ACC112 (cell line): ENCODE data around the gene IGBP1.

Experiments used
- H2AFZ ChIP-seq: fragments of 200-600 bp; sonication (generic); one replicate; pipeline ENCODE4 v1.6.0; 2017; ENCODE audit warnings: antibody characterized with exemption, low read length; ENCODE audit not compliant: unreplicated experiment
- H3K27ac ChIP-seq: fragments of 200-600 bp; sonication (generic); 2 replicates; pipeline ENCODE4 v1.5.1; 2014; ENCODE audit warnings: low read depth, mild to moderate bottlenecking, antibody characterized with exemption, low read length, moderate library complexity
- H3K27me3 ChIP-seq: fragments of 200-600 bp; sonication (generic); 2 replicates; pipeline ENCODE4 v1.6.1; 2014; ENCODE audit warnings: mild to moderate bottlenecking, antibody characterized with exemption, low read length, moderate library complexity, mixed read lengths; ENCODE audit not compliant: insufficient read depth
- H3K36me3 ChIP-seq: fragments of 200-600 bp; sonication (generic); 2 replicates; pipeline ENCODE4 v1.6.1; 2016; ENCODE audit warnings: mild to moderate bottlenecking, antibody characterized with exemption, low read length, moderate library complexity, mixed read lengths; ENCODE audit not compliant: insufficient read depth
- H3K4me1 ChIP-seq: fragments of 200-600 bp; sonication (generic); one replicate; pipeline ENCODE4 v1.6.1; 2016; ENCODE audit warnings: low read length, mixed read lengths; ENCODE audit not compliant: insufficient read depth, unreplicated experiment, control insufficient read depth
- H3K4me3 ChIP-seq: fragments of 200-600 bp; sonication (generic); 2 replicates; pipeline ENCODE4 v1.5.1; 2014; ENCODE audit warnings: mild to moderate bottlenecking, low read depth, low read length
- H3K79me2 ChIP-seq: fragments of 200-600 bp; sonication (generic); one replicate; pipeline ENCODE4 v1.6.0; 2016; ENCODE audit warnings: low read length; ENCODE audit not compliant: control insufficient read depth, unreplicated experiment, insufficient read depth

IGBP1 gene

DNA sequence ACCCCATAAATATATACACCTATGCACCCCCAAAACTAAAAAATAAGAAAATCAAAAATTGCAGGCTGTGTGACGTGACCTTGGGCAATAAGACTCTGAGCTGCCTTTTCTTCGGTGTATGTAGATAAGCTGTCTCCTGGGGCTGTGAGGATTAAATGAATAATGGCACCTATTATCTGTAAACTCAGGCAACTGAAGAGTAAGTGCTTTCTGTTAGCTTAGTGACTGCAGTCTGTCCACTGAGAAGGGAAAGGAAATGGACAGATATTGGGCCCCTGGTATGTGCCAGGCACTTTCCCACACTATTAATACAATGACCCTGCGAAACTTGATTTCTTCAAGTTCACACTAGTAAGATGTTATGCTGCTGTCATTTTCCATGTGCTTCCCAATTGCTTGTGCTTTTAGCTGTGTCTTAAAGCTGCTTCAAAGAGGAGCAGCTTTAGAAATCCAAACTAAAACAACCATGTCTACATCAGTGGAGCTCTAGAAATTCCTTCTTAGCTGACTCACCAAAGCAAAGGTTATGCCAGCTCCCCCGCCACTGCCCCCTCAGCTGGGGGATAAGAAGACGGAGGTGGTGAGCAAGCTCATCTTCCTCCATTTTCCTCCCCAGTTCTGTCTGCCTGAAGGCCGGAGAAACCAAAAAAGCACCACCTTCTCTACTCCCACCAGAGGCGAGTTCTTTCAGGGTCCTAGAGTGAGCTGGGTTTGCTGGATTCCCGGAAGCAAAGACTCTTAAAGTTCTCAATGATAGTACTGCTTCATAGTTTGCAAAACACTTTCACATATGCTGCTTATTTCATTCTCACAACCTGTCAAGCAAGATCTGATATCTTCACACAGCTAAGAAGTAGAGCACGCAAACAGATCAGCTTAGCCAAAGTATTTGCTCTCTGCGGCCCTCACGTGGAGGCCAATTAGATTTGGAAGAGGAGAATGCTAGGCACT, 35.3 kb downstream of the IGBP1 start:
- Histone ChIP-seq H3K79me2 (no peaks in the 10 kb centered on the region), H3K36me3 (no peaks in the 10 kb centered on the region), H3K4me3 (peak overlapping the region; percentile 37), H2AFZ (peak overlapping the region; percentile 33), H3K27me3 (no peaks in the 10 kb centered on the region), H3K27ac (peak overlapping the region; percentile 85), H3K4me1 (peaks cover 42% of the 10 kb centered on the region)

DNA sequence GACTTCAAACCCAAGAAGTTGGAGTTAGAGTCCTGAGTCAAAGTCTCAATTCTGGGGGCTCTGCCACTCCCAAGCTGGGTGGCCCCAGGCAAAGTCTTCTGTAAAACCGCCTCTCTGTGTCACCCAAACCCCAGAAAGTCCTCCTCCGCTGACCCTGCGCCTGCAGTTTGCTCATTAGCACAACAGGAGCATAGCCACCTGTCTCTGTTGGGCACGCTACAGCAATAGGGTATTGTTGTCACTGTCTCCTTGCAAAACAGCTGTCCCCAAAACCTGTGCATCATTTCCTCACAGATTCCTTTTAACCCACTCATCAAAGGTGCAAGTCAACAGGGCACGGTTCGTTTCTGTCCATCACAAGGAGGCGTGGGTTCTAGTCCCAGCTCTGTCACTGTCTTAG, 36.0 kb downstream of the IGBP1 start:
- H3K27me3 ChIP-seq: no peaks in the 10 kb centered on the region
- H2AFZ ChIP-seq: no peak overlapping the region
- H3K4me1 ChIP-seq: peaks cover 47% of the 10 kb centered on the region
- H3K27ac ChIP-seq: peak overlapping the region; percentile 85; the same call in 1 of the 2 replicates
- no peaks in the 10 kb centered on the region for H3K36me3 ChIP-seq
- no peak overlapping the region for H3K4me3 ChIP-seq
- H3K79me2 ChIP-seq: no peaks in the 10 kb centered on the region

DNA sequence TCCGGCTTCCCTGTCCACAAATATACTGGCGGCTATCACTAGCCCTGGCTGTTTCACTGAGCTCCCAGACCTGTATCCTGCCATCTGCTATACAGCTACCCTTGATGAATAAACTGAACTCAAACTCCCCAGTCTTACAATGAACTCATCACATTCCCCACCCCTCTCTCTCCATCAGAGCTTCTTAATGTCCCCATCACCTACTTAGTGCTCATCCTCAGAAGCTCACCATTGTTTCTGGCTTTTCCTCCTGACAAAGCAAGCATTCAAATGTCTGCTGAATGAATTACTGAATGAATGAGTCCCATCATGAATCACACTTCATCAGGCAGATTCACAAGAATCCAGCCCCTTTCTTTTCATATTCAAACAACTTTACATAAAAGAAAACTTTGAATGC, 38.4 kb downstream of the IGBP1 start:
- Histone ChIP-seq H3K27me3 (no peaks in the 10 kb centered on the region), H3K4me3 (no peak overlapping the region), H3K36me3 (no peaks in the 10 kb centered on the region), H3K4me1 (peaks cover 63% of the 10 kb centered on the region), H3K79me2 (no peaks in the 10 kb centered on the region), H2AFZ (no peak overlapping the region), H3K27ac (peak overlapping the region; percentile 62)

DNA sequence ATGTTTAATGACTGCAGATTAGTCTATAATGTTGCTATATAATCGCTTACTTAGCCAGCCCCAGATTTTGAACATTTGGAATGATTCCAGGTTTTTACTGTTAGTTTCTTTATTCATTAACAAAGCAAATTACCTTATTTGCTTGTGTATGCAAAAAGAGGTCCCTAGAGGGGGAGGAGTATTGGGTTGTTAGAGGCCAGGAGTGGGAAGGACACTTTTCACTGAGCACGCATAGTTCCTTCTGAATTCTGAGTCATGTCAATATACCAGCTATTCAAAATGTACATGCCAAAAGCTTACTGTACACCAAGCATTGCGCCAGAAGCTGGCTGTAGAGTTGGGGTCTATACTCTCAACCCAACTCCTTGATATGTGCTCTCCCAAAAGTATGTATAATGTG, 39.0 kb downstream of the IGBP1 start:
- H3K4me1 ChIP-seq: peaks cover 64% of the 10 kb centered on the region
- H3K79me2 ChIP-seq: no peaks in the 10 kb centered on the region
- H3K36me3 ChIP-seq: no peaks in the 10 kb centered on the region
- H3K4me3 ChIP-seq: no peak overlapping the region
- peak overlapping the region; percentile 62 for H3K27ac ChIP-seq
- H2AFZ ChIP-seq: no peak overlapping the region
- no peaks in the 10 kb centered on the region for H3K27me3 ChIP-seq

DNA sequence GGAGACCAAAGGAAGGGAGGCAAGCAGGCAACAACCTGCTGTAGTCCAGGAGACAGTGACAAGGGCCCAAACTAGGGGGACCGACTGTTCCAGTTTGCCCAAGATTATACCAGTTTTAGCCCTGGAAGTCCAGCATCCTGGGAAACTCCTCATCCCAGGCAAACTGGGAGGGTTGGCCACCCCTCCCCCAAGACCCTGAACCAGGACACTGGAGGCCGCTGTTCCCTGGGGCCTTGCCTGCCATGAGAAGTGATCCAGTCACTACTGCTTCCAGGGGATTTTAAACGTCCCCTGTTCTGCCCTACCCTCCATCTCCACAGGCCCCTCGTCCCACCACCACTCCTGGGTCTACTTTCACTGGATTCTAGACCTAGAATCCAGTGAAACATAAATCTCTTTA, 39.7 kb downstream of the IGBP1 start:
- Histone ChIP-seq H3K36me3 (no peaks in the 10 kb centered on the region), H2AFZ (no peak overlapping the region), H3K79me2 (no peaks in the 10 kb centered on the region), H3K4me3 (no peak overlapping the region), H3K27ac (peak overlapping the region; percentile 62), H3K4me1 (peaks cover 60% of the 10 kb centered on the region), H3K27me3 (no peaks in the 10 kb centered on the region)

DNA sequence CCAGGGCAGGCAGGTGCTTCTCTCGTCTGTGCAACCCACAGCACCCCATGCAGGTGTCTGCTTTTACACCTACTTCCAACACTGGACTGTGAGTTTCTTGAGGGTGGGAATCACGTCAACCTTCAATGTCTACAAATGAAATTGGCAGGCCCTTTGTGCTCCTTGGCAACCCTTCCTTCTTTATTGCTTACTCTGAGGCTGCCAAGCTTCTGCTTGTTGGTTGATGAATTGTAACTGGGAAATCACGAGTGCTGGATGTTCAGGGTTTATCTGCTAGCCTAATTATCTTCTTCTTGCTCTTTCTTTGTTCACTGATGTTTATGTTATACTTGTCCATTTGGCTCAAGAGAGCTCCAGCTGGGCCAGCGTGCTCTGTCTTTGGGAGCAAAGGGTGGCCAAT, 41.5 kb downstream of the IGBP1 start:
- Histone ChIP-seq H3K79me2 (no peaks in the 10 kb centered on the region), H3K27ac (peak overlapping the region; percentile 96), H3K27me3 (no peaks in the 10 kb centered on the region), H2AFZ (no peak overlapping the region), H3K4me3 (no peak overlapping the region), H3K4me1 (peaks cover 47% of the 10 kb centered on the region), H3K36me3 (no peaks in the 10 kb centered on the region)

DNA sequence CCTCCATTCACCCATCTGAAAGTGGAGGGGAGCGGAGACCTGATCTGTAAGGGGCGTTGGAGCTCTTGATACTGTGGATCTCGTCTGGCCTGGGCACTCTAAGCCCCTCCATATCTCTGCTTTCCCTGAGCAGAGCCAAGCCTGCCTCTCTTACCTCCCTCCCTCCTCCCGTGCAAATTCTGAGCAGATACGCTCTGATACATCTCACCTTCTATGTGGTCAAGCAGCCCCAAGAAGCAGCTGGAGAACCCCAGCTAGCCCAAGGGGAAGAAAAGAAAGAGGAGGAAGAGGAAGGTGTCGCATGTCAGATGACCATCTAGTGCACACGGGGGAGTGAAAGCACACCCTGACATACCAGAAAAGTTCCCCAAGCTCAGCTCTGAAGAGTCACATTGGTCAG, 42.1 kb downstream of the IGBP1 start:
- H3K36me3 ChIP-seq: no peaks in the 10 kb centered on the region
- no peak overlapping the region for H3K4me3 ChIP-seq
- no peaks in the 10 kb centered on the region for H3K27me3 ChIP-seq
- H2AFZ ChIP-seq: no peak overlapping the region
- no peaks in the 10 kb centered on the region for H3K79me2 ChIP-seq
- H3K27ac ChIP-seq: peak overlapping the region; percentile 96
- peaks cover 47% of the 10 kb centered on the region for H3K4me1 ChIP-seq

DNA sequence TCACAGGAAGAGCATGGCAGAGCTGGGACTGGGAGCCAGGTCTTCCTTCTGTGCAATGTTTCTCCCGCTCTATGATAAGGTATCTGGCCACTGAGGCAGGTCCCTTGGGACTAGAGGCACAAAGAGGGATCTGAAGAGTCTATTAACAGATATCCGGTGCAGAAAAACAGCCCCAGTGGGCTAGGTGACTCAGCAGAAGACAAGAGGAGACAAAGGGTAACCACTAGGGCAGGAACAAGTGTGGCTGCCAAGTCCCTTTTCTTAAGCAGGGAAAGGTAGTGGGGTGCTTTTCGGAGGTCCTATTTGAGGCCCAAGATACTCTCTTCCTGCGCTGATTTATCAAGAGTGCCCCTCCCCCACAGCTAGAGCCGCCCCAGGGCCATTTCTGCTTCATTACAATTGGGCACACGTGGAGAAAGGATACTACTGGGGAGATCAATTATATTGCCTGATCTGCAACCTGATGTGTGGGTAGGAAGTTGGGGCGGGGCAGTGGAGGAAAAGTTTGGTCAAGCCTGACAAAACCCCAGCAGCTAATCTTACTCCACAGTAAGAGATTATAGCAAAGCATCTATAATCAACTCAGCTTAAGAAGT, 43.8 kb downstream of the IGBP1 start, which contains the start of gene DGAT2L6:
Gene DGAT2L6 (plus strand): TSS at position 546 of the 596 bp plus-strand sequence. CDS start 100 bp downstream, outside the sequence.
- Histone ChIP-seq H3K79me2 (no peaks in the 10 kb centered on the region), H3K4me1 (peaks cover 38% of the 10 kb centered on the region), H3K27ac (peak within 1 kb of the TSS; percentile 39; the same call in 1 of the 2 replicates), H2AFZ (no peak within 1 kb of the TSS), H3K4me3 (no peak within 1 kb of the TSS), H3K27me3 (no peaks in the 10 kb centered on the region), H3K36me3 (no peaks in the 10 kb centered on the region)

DNA sequence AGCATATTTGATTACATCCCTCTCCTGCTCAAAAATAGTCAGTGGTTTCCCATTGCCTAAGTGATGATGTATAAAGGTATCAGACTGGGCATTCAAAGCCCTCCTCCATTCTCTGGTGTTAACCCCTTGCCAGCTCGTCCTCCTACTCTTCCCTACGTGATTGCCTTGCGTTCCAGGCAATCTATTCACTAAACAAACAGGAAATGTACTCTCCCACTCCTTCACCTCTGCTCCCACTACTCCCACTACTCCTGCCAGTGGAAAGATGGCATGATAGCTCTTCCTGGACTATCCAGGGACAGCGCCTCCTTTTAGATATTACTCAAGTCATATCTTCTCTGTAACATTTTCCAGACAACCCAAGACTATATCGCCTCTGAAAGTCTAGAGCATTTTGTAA, 49.8 kb downstream of the IGBP1 start:
- Histone ChIP-seq H2AFZ (no peak overlapping the region), H3K79me2 (no peaks in the 10 kb centered on the region), H3K4me3 (no peak overlapping the region), H3K4me1 (no peaks in the 10 kb centered on the region), H3K27me3 (no peaks in the 10 kb centered on the region), H3K27ac (no peak overlapping the region), H3K36me3 (no peaks in the 10 kb centered on the region)

DNA sequence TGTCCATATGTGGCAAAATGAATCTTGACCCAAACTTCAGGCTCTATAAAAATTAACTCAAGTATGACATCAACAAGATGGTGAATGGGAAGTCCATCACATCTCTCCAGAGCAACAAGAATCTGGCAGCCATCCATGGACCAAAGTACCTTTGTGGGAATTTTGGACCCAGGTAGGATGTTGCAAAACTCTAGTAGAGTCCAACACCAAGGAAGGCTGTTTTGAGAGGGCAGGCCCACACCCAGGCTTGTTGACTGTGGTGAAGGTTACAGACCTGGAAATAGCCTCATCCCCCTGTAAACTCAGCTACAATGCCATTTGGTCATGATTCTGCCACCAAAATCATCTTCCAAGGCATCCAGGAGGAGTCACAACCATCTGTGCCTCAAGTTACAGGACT, 57.0 kb downstream of the IGBP1 start:
- no peak overlapping the region for H2AFZ ChIP-seq

More for the DNA sequence above, 57.0 kb downstream of the IGBP1 start:
- H3K36me3 ChIP-seq: no peaks in the 10 kb centered on the region
- no peaks in the 10 kb centered on the region for H3K79me2 ChIP-seq
- no peaks in the 10 kb centered on the region for H3K4me1 ChIP-seq
- no peak overlapping the region for H3K4me3 ChIP-seq
- H3K27me3 ChIP-seq: no peaks in the 10 kb centered on the region
- H3K27ac ChIP-seq: no peak overlapping the region
